OCI-LY1 (cell line): ENCODE results near the gene MEGF8.

Source experiments
- H2AFZ ChIP-seq: fragments of 200-600 bp; sonication (generic), shearing (Covaris generic); 2 replicates; pipeline ENCODE4 v1.6.0; 2014; ENCODE audit warnings: antibody characterized with exemption, mild to moderate bottlenecking, low read length
- H3F3A ChIP-seq: fragments of 200-600 bp; sonication (generic), shearing (Covaris generic); 2 replicates; pipeline ENCODE4 v1.6.0; 2014; ENCODE audit warnings: mild to moderate bottlenecking, antibody characterized with exemption, low read length, moderate library complexity; ENCODE audit not compliant: insufficient read depth
- H3K27ac ChIP-seq: fragments of 200-600 bp; sonication (generic); 2 replicates; pipeline ENCODE4 v1.5.1; 2014; ENCODE audit warnings: low read length, mixed run types, mild to moderate bottlenecking, low read depth; ENCODE audit not compliant: poor library complexity, severe bottlenecking
- H3K27me3 ChIP-seq: fragments of 200-600 bp; sonication (generic); 2 replicates; pipeline ENCODE4 v1.6.0; 2014; ENCODE audit warnings: antibody characterized with exemption, mild to moderate bottlenecking, low read length, moderate library complexity; ENCODE audit not compliant: insufficient read depth
- H3K36me3 ChIP-seq: fragments of 200-600 bp; sonication (generic); 2 replicates; pipeline ENCODE4 v1.6.1; 2014; ENCODE audit warnings: mild to moderate bottlenecking, antibody characterized with exemption, low read length, moderate library complexity, mixed read lengths; ENCODE audit not compliant: insufficient read depth
- H3K4me1 ChIP-seq: fragments of 200-600 bp; sonication (generic); 2 replicates; pipeline ENCODE4 v1.5.1; 2014; ENCODE audit warnings: mild to moderate bottlenecking, low read length, moderate library complexity; ENCODE audit not compliant: insufficient read depth, severe bottlenecking
- H3K4me2 ChIP-seq: fragments of 200-600 bp; sonication (generic), shearing (Covaris generic); 2 replicates; pipeline ENCODE4 v1.6.1; 2014; ENCODE audit warnings: low read length
- H3K4me3 ChIP-seq: fragments of 200-600 bp; sonication (generic); 2 replicates; pipeline ENCODE4 v1.5.1; 2014; ENCODE audit warnings: low read length, low read depth, mild to moderate bottlenecking, mixed read lengths; ENCODE audit not compliant: poor library complexity, severe bottlenecking
- H3K79me2 ChIP-seq: fragments of 200-600 bp; shearing (Covaris generic); 2 replicates; pipeline ENCODE4 v1.6.1; 2016; ENCODE audit warnings: mixed run types, low read length, mixed read lengths; ENCODE audit not compliant: insufficient read depth
- H3K9ac ChIP-seq: fragments of 200-600 bp; sonication (generic), shearing (Covaris generic); 2 replicates; pipeline ENCODE4 v1.6.1; 2014; ENCODE audit warnings: mild to moderate bottlenecking, low read length, mixed read lengths
- H3K9me2 ChIP-seq: fragments of 200-600 bp; sonication (generic), shearing (Covaris generic); 2 replicates; pipeline ENCODE4 v1.6.1; 2014; ENCODE audit warnings: low read depth, mild to moderate bottlenecking, low read length, mixed read lengths
- H3K9me3 ChIP-seq: fragments of 200-600 bp; shearing (Covaris generic); 2 replicates; pipeline ENCODE4 v1.6.1; 2014; ENCODE audit warnings: low read length, mixed read lengths
- H4K20me1 ChIP-seq: fragments of 200-600 bp; sonication (generic), shearing (Covaris generic); 2 replicates; pipeline ENCODE4 v1.6.0; 2016; ENCODE audit warnings: mild to moderate bottlenecking, low read length; ENCODE audit not compliant: insufficient read depth
- EZH2 ChIP-seq: fragments of 200-600 bp; sonication (generic), shearing (Covaris generic); IDR thresholded peaks from 2 replicates; pipeline ENCODE4 v1.8.0; 2017; ENCODE audit warnings: borderline replicate concordance, mixed run types, mild to moderate bottlenecking, antibody characterized with exemption, low read length, moderate library complexity, mixed read lengths
- TF ChIP-seq, protein P1 (sequence below): fragments of 200-600 bp; sonication (generic), shearing (Covaris generic); IDR thresholded peaks from 2 replicates; pipeline ENCODE4 v1.5.1; 2017; ENCODE audit warnings: mild to moderate bottlenecking, antibody characterized with exemption, low read length, moderate library complexity, mixed read lengths

MEGF8 gene

DNA sequence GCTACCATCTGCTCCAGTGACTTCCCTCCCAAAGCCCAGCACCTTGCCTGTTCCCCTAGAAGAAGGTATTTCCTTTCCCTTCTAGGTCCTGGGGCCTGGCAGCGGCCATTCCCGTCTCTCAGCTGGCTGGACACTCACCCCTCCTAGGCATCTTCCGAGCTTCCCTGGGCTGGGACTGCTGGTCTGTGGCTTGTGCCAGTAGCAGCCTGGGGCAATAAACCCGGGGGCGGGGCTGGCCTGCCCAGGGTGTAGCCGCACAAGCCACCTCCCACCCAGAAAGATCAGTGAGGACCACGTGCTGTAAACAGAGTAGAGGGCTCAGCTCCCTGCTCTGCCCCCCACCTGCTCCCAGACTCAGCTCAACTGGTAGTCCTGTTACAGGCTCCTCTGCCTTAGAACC, 86.8 kb downstream of the MEGF8 start:
- no peaks in the 10 kb centered on the region for H4K20me1 ChIP-seq
- H3K27ac ChIP-seq = no peak overlapping the region
- H3F3A ChIP-seq = no peaks in the 10 kb centered on the region
- no peaks in the 10 kb centered on the region for H3K9me3 ChIP-seq
- no peak overlapping the region for H3K4me3 ChIP-seq
- TF ChIP-seq, protein P1, sequence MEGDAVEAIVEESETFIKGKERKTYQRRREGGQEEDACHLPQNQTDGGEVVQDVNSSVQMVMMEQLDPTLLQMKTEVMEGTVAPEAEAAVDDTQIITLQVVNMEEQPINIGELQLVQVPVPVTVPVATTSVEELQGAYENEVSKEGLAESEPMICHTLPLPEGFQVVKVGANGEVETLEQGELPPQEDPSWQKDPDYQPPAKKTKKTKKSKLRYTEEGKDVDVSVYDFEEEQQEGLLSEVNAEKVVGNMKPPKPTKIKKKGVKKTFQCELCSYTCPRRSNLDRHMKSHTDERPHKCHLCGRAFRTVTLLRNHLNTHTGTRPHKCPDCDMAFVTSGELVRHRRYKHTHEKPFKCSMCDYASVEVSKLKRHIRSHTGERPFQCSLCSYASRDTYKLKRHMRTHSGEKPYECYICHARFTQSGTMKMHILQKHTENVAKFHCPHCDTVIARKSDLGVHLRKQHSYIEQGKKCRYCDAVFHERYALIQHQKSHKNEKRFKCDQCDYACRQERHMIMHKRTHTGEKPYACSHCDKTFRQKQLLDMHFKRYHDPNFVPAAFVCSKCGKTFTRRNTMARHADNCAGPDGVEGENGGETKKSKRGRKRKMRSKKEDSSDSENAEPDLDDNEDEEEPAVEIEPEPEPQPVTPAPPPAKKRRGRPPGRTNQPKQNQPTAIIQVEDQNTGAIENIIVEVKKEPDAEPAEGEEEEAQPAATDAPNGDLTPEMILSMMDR = no peak
- TF ChIP-seq EZH2 = no peak
- H3K4me2 ChIP-seq = no peak overlapping the region
- peaks cover 28% of the 10 kb centered on the region for H3K36me3 ChIP-seq
- H3K27me3 ChIP-seq = no peaks in the 10 kb centered on the region
- H3K4me1 ChIP-seq = no peaks in the 10 kb centered on the region
- H3K79me2 ChIP-seq = no peaks in the 10 kb centered on the region
- no peak overlapping the region for H3K9ac ChIP-seq
- H2AFZ ChIP-seq = no peak overlapping the region
- no peaks in the 10 kb centered on the region for H3K9me2 ChIP-seq

DNA sequence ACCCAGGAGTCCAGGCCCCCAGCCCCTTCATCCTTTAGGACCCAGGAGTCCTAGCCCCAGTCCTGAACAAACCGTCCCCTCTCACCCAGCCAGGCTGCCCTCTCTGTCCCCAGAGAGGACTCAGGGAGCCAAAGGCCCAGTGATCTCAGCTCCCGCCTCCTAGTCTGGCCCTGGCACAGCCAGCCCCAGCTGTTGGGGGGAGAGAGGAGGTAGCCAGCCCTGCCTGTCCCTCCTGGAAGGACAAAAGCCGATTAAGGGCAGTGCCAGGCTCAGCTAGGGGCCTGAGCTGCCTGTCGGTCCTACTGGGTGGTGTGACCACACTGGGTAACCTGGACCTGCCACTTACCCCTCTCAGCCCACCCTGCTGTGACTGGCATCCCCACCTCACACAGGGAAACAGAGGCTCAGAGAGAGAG, 87.2 kb downstream of the MEGF8 start:
- Histone ChIP-seq H3K27ac (no peak overlapping the region), H3K27me3 (no peaks in the 10 kb centered on the region), H3K9me3 (no peaks in the 10 kb centered on the region), H3K4me2 (no peak overlapping the region), H3K36me3 (peaks cover 24% of the 10 kb centered on the region), H3K9me2 (no peaks in the 10 kb centered on the region), H3K4me3 (no peak overlapping the region), H4K20me1 (no peaks in the 10 kb centered on the region), H3F3A (no peaks in the 10 kb centered on the region), H3K79me2 (no peaks in the 10 kb centered on the region), H3K4me1 (no peaks in the 10 kb centered on the region), H2AFZ (no peak overlapping the region), H3K9ac (no peak overlapping the region)
- TF ChIP-seq, protein P1 = no peak
- TF ChIP-seq EZH2 = no peak

DNA sequence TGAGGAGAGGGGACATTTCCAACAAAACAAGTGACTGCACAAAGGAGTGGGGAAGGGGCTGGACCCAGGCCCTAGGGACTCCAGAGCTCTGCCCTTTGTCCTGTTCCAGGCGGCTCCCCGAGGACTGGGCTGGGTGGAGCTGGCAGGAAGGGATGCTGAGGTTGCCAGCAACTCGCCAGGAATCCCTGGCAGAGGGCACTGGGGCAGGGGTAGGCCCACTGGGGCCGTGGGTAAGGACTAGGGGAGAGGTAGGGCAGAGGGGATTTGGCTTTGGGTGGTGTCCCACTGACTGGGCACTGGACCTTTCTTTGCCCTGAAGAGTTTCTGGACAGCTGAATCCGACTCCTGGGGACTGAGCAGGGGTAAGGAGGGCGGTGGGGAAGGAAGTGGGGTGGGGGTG, 93.9 kb downstream of the MEGF8 start:
- H3K9me2 ChIP-seq = no peaks in the 10 kb centered on the region
- H3K4me1 ChIP-seq = peaks cover 33% of the 10 kb centered on the region
- no peak overlapping the region for H2AFZ ChIP-seq
- H3K36me3 ChIP-seq = peaks cover 11% of the 10 kb centered on the region
- no peaks in the 10 kb centered on the region for H3K79me2 ChIP-seq
- no peak overlapping the region for H3K4me2 ChIP-seq
- no peaks in the 10 kb centered on the region for H3K9me3 ChIP-seq
- TF ChIP-seq, protein P1 = no peak
- no peak for TF ChIP-seq EZH2
- H4K20me1 ChIP-seq = no peaks in the 10 kb centered on the region
- H3F3A ChIP-seq = no peaks in the 10 kb centered on the region
- no peak overlapping the region for H3K4me3 ChIP-seq
- H3K27me3 ChIP-seq = no peaks in the 10 kb centered on the region
- H3K27ac ChIP-seq = no peak overlapping the region
- H3K9ac ChIP-seq = no peak overlapping the region
